ENCODE data around the gene PFDN2.

PFDN2 gene

DNA sequence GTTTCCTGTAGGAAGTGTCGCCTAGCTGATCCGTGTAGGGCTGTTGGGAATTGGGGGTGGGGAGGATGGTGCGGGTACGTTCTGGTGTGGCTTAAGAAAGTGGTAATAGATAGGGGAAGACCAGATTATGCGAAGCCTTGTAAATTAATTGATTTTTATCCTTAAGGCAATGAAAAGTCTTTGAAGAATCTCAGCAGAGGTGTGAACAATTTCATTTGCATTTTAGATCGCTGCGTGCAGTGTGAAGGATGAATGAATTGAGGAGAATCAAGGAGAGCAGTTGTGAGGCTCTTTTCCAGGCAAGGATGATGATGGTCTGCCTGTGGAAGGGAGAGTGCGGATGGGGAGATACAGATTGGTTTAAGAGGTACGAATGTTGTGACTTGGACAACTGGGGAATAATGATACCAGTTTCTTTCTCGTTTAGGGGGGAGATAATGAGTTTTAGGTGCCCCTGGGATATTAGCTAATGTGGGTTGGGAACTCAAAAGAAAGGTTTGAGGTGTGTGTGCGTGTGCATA is 15.4 kb upstream of the PFDN2 start (continued):
- TF ChIP-seq, protein P1, sequence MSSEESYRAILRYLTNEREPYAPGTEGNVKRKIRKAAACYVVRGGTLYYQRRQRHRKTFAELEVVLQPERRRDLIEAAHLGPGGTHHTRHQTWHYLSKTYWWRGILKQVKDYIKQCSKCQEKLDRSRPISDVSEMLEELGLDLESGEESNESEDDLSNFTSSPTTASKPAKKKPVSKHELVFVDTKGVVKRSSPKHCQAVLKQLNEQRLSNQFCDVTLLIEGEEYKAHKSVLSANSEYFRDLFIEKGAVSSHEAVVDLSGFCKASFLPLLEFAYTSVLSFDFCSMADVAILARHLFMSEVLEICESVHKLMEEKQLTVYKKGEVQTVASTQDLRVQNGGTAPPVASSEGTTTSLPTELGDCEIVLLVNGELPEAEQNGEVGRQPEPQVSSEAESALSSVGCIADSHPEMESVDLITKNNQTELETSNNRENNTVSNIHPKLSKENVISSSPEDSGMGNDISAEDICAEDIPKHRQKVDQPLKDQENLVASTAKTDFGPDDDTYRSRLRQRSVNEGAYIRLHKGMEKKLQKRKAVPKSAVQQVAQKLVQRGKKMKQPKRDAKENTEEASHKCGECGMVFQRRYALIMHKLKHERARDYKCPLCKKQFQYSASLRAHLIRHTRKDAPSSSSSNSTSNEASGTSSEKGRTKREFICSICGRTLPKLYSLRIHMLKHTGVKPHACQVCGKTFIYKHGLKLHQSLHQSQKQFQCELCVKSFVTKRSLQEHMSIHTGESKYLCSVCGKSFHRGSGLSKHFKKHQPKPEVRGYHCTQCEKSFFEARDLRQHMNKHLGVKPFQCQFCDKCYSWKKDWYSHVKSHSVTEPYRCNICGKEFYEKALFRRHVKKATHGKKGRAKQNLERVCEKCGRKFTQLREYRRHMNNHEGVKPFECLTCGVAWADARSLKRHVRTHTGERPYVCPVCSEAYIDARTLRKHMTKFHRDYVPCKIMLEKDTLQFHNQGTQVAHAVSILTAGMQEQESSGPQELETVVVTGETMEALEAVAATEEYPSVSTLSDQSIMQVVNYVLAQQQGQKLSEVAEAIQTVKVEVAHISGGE (tag by site-specific recombination; conservative IDR thresholded peaks at IDR 0.05; ENCODE audit: low read depth) = peak; percentile 73
- TF ChIP-seq, protein P2, sequence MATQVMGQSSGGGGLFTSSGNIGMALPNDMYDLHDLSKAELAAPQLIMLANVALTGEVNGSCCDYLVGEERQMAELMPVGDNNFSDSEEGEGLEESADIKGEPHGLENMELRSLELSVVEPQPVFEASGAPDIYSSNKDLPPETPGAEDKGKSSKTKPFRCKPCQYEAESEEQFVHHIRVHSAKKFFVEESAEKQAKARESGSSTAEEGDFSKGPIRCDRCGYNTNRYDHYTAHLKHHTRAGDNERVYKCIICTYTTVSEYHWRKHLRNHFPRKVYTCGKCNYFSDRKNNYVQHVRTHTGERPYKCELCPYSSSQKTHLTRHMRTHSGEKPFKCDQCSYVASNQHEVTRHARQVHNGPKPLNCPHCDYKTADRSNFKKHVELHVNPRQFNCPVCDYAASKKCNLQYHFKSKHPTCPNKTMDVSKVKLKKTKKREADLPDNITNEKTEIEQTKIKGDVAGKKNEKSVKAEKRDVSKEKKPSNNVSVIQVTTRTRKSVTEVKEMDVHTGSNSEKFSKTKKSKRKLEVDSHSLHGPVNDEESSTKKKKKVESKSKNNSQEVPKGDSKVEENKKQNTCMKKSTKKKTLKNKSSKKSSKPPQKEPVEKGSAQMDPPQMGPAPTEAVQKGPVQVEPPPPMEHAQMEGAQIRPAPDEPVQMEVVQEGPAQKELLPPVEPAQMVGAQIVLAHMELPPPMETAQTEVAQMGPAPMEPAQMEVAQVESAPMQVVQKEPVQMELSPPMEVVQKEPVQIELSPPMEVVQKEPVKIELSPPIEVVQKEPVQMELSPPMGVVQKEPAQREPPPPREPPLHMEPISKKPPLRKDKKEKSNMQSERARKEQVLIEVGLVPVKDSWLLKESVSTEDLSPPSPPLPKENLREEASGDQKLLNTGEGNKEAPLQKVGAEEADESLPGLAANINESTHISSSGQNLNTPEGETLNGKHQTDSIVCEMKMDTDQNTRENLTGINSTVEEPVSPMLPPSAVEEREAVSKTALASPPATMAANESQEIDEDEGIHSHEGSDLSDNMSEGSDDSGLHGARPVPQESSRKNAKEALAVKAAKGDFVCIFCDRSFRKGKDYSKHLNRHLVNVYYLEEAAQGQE (tag by site-specific recombination; IDR thresholded peaks at IDR 0.05) = 0 out of 2 replicates have a peak, but pooled peaks have one; percentile 1
- no peak; the same call in 1 of the 2 replicates for TF ChIP-seq MZF1 (tag by site-specific recombination; IDR thresholded peaks at IDR 0.05; ENCODE audit: borderline replicate concordance)
- TF ChIP-seq ZNF335 (tag by site-specific recombination; conservative IDR thresholded peaks at IDR 0.05) = peak; percentile 52
- 0 out of 2 replicates have a peak, but pooled peaks have one; percentile 1 for TF ChIP-seq ZBTB20 (tag by site-specific recombination; IDR thresholded peaks at IDR 0.05)
- TF ChIP-seq ZNF175 (tag by site-specific recombination; IDR thresholded peaks at IDR 0.05) = no peak
- TF ChIP-seq FEZF1 (tag by site-specific recombination; IDR thresholded peaks at IDR 0.05) = peak; percentile 42
- TF ChIP-seq, protein P3, sequence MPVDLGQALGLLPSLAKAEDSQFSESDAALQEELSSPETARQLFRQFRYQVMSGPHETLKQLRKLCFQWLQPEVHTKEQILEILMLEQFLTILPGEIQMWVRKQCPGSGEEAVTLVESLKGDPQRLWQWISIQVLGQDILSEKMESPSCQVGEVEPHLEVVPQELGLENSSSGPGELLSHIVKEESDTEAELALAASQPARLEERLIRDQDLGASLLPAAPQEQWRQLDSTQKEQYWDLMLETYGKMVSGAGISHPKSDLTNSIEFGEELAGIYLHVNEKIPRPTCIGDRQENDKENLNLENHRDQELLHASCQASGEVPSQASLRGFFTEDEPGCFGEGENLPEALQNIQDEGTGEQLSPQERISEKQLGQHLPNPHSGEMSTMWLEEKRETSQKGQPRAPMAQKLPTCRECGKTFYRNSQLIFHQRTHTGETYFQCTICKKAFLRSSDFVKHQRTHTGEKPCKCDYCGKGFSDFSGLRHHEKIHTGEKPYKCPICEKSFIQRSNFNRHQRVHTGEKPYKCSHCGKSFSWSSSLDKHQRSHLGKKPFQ (tag by site-specific recombination; IDR thresholded peaks at IDR 0.05) = peak; percentile 91
- TF ChIP-seq ZEB2 (tag by site-specific recombination; IDR thresholded peaks at IDR 0.05) = 0 out of 2 replicates have a peak, but pooled peaks have one; percentile 1

DNA sequence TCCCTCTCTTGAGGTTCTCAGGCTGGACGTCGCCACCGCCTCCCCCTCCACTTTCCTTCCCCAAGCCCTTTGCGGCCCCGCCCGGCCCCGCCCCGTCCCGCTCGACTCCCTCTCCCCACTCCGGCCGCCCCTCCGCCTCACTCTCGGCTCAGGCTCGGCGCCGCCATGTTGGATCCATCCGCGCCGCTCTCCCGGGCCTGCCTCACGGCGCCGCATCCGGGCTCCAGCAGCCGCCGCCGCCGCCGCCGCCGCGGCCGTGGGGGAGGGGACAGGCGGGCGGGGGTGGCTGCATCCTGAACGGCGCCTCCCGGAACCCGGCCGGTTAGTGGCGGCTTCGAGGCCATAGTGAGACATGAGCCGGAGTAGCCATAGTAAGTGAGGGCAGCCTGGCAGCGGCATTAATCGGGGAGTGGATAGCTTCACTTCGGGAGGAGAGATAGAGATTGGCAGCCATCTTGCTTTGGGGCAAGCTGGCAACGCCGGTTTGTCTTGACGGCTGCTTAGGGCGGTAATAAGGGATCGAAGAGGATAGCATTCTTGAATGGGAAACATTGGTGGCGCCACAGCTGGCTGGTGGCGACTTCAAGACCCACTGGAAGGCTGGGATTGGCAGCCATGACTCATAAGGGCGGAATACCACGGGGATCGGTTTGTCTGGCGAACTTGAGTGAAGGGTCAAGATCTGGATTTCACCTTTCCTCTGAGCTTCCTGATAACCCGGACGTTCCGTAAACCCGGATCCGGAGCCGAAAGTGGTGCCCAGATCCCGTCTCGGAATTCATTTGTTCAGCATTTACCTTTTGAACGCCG is 14.8 kb upstream of the PFDN2 start, which contains the start of gene DEDD:
Gene DEDD, minus strand, starts transcription at position 258 of the 810 bp plus-strand sequence. CDS start 8,205 bp downstream, outside the sequence.
- H3K9me3 ChIP-seq (ENCODE audit: control insufficient read depth, insufficient read depth, low read depth, low read length) = no peaks in the 10 kb centered on the region
- ChIA-PET CTCF (interaction anchor here (0.6 to 1.4 kb wide), 5 partner anchors 13 to 154 kb away, joined by 3 to 5 read pairs (median 3); partner anchors contain the start of gene PPOX), POLR2A (interaction anchor here (0.6 to 3.8 kb wide), 15 partner anchors 9 to 693 kb away, joined by 3 to 28 read pairs (median 5); partner anchors contain the start of genes F11R, NIT1, PFDN2 and PPOX)
- H3K36me3 ChIP-seq (ENCODE audit: control insufficient read depth in 2 of 2, insufficient read depth in 1 of 2, low read length in 2 of 2) = peaks cover 0 to 34% of the 10 kb centered on the region in 2 experiments; a peak in 2 of 3 replicates
- peak within 1 kb of the TSS; percentile 91 for H3K27ac ChIP-seq (ENCODE audit: extremely low read depth, low read depth, low read length)
- peak within 1 kb of the TSS; percentile 84 for H3K4me3 ChIP-seq (ENCODE audit: low read depth, low read length)
- 0 out of 2 replicates have a peak, but pooled peaks cover 2% of the 10 kb centered on the region for H3K4me1 ChIP-seq (ENCODE audit: control insufficient read depth, insufficient read depth, low read length)
- TF ChIP-seq, protein P4, sequence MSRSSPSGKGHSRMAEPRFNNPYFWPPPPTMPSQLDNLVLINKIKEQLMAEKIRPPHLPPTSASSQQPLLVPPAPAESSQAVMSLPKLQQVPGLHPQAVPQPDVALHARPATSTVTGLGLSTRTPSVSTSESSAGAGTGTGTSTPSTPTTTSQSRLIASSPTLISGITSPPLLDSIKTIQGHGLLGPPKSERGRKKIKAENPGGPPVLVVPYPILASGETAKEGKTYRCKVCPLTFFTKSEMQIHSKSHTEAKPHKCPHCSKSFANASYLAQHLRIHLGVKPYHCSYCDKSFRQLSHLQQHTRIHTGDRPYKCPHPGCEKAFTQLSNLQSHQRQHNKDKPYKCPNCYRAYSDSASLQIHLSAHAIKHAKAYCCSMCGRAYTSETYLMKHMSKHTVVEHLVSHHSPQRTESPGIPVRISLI (tag by site-specific recombination; IDR thresholded peaks at IDR 0.05) = no peak
- TF ChIP-seq HOXC10 (CRISPR knock-in tag; IDR thresholded peaks at IDR 0.05) (no peak), ZNF138 (tag by site-specific recombination; IDR thresholded peaks at IDR 0.05; ENCODE audit: borderline replicate concordance) (no peak), ZNF510 (tag by site-specific recombination; IDR thresholded peaks at IDR 0.05; ENCODE audit: insufficient replicate concordance) (no peak), ZNF112 (tag by site-specific recombination; IDR thresholded peaks at IDR 0.05) (no peak)
- TF ChIP-seq, protein P5, sequence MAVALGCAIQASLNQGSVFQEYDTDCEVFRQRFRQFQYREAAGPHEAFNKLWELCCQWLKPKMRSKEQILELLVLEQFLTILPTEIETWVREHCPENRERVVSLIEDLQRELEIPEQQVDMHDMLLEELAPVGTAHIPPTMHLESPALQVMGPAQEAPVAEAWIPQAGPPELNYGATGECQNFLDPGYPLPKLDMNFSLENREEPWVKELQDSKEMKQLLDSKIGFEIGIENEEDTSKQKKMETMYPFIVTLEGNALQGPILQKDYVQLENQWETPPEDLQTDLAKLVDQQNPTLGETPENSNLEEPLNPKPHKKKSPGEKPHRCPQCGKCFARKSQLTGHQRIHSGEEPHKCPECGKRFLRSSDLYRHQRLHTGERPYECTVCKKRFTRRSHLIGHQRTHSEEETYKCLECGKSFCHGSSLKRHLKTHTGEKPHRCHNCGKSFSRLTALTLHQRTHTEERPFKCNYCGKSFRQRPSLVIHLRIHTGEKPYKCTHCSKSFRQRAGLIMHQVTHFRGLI (tag by site-specific recombination; IDR thresholded peaks at IDR 0.05) = no peak
- TF ChIP-seq, protein P2 (tag by site-specific recombination; IDR thresholded peaks at IDR 0.05) = 0 out of 2 replicates have a peak, but pooled peaks have one; percentile 21

All from HEK293 (cell line).